Upper lobe of left lung (tissue), 6 donors: ENCODE data around the gene PIK3IP1. TPM values are rescaled to one million over a fixed set of nuclear protein-coding genes. Genes with fewer than 3 reads are reported as not detected.
"Not testable (repeated sequence)": the region's sequence is repeated elsewhere in the genome, so short reads cannot be mapped to it uniquely, and the experiment has no call there.

Source experiments
- ATAC-seq, 2 donors: fragments of 200-7000 bp; cut with Tn5 transposase; one replicate each; pipeline ENCODE4 v1.9.1; 2022; ENCODE audit warnings: mild to moderate bottlenecking in 2 of 2, moderate library complexity in 2 of 2; ENCODE audit not compliant: low FRiP score in 2 of 2
- DNase-seq, 2 donors: peaks; one replicate each; pipeline ENCODE4 v3.0.0-alpha.2; 2019 to 2020
- H3K27ac ChIP-seq, 4 donors: fragments of 200-600 bp; sonication (generic); one replicate each; pipeline ENCODE4 v1.5.1; 2016 to 2019
- H3K27me3 ChIP-seq, 4 donors: fragments of 200-600 bp; sonication (generic); one replicate each; pipeline ENCODE4 v1.5.1; 2017 to 2019
- H3K36me3 ChIP-seq, 4 donors: fragments of 200-600 bp; sonication (generic); one replicate each; pipeline ENCODE4 v1.5.1; 2016 to 2019
- H3K4me1 ChIP-seq, 4 donors: fragments of 200-600 bp; sonication (generic); one replicate each; pipeline ENCODE4 v1.5.1; 2018 to 2019
- H3K4me3 ChIP-seq, 4 donors: fragments of 200-600 bp; sonication (generic); one replicate each; pipeline ENCODE4 v1.5.1; 2017 to 2019; ENCODE audit warnings: mild to moderate bottlenecking in 2 of 4, moderate library complexity in 1 of 4
- H3K9me3 ChIP-seq, 4 donors: fragments of 200-600 bp; sonication (generic); one replicate each; pipeline ENCODE4 v1.5.1; 2018 to 2019
- CTCF ChIP-seq, 6 experiments: fragments of 450-650 bp in 4 of 6; fragments of 200-600 bp in 2 of 6; sonication (generic) in 2 of 6; IDR thresholded peaks; one replicate each; pipeline ENCODE4 v1.5.1; 2016 to 2019; ENCODE audit warnings: antibody characterized with exemption in 6 of 6
- EP300 ChIP-seq, 4 donors: sonication (generic); formaldehyde crosslinking; IDR thresholded peaks; one replicate each; pipeline ENCODE4 v1.5.1; 2017; ENCODE audit warnings: antibody characterized with exemption in 4 of 4, control low read depth in 2 of 4
- POLR2A ChIP-seq, 4 donors: fragments of 450-650 bp; IDR thresholded peaks; one replicate each; pipeline ENCODE4 v1.5.1; 2016 to 2017; ENCODE audit warnings: antibody characterized with exemption in 4 of 4, mild to moderate bottlenecking in 2 of 4
- POLR2AphosphoS5 ChIP-seq, 2 donors: sonication (generic); formaldehyde crosslinking; IDR thresholded peaks; one replicate each; pipeline ENCODE4 v1.5.1; 2017; ENCODE audit warnings: antibody characterized with exemption in 2 of 2
- WGBS, 2 donors: methylation state at CpG; one replicate each; pipeline ENCODE4 v1.1.5; 2017 to 2018; 5-methylcytosine and 5-hydroxymethylcytosine counted together
- total RNA-seq, 6 donors: library from RNA; depleted of rRNA in 4 of 6; stranded (reverse); fragments of >200 nt in 4 of 6; gene quantifications; one replicate each; pipeline versions ENCODE4 v1.1.0 to v1.2.1, GENCODE V29; 2016 to 2021
- donor health status: DM: no; HTN: no; CAD: no; lungs with moderate emphysema.
- donor health status: DM: no; HTN: yes; CAD: no; lungs with severe emphysema.

The PIK3IP1 gene
- total RNA-seq, 6 donors from 2014 or later = 38.9 to 97.1 (median 65.8) TPM

- peaks cover 18 to 75% (median 54%) of the 10 kb centered on the region in 4 donors for H3K36me3 ChIP-seq
- no peak overlapping the region for H3K27ac ChIP-seq
- TF ChIP-seq EP300 (IDR thresholded peaks at IDR 0.05) (no peak), POLR2A (IDR thresholded peaks at IDR 0.05) (no peak), CTCF (IDR thresholded peaks at IDR 0.05) (no peak), POLR2AphosphoS5 (IDR thresholded peaks at IDR 0.05) (no peak)
- H3K4me3 ChIP-seq = no peak overlapping the region
- H3K27me3 ChIP-seq = no peaks in the 10 kb centered on the region
- DNase-seq = no peak
- H3K4me1 ChIP-seq = peaks cover 6 to 16% (median 9%) of the 10 kb centered on the region in 4 donors
- ATAC-seq = no peak
- no peaks in the 10 kb centered on the region for H3K9me3 ChIP-seq
- 92% methylated on average over 9 of the region's 9 CpGs for WGBS, 2 donors
These were observed 34.6 kb upstream of the PIK3IP1 start for GRCh38 chr22:31326877-31327276.

GRCh38 chr22:31323578-31324550, 31.6 kb upstream of the PIK3IP1 start:
- ATAC-seq (no peak), DNase-seq (no peak)
- Histone ChIP-seq H3K27ac (peak overlapping the region in 1 of 4 donors; percentile 50), H3K27me3 (no peaks in the 10 kb centered on the region), H3K9me3 (no peaks in the 10 kb centered on the region), H3K4me1 (peaks cover 10 to 19% (median 14%) of the 10 kb centered on the region in 4 donors), H3K4me3 (no peak overlapping the region), H3K36me3 (peaks cover 11 to 45% (median 31%) of the 10 kb centered on the region in 4 donors)
- WGBS, 2 donors = 90% methylated on average over 8 of the region's 8 CpGs
- TF ChIP-seq POLR2AphosphoS5 (IDR thresholded peaks at IDR 0.05) = no peak
- TF ChIP-seq POLR2A (IDR thresholded peaks at IDR 0.05) = no peak
- no peak for TF ChIP-seq CTCF (IDR thresholded peaks at IDR 0.05)
- no peak for TF ChIP-seq EP300 (IDR thresholded peaks at IDR 0.05)

GRCh38 chr22:31321421-31321820, 29.1 kb upstream of the PIK3IP1 start:
- peak in 1 of 2 donors; percentile 47 for ATAC-seq
- Histone ChIP-seq H3K4me3 (no peak overlapping the region), H3K9me3 (no peaks in the 10 kb centered on the region), H3K4me1 (peaks cover 10 to 19% (median 14%) of the 10 kb centered on the region in 4 donors), H3K36me3 (peaks cover 3 to 20% (median 8%) of the 10 kb centered on the region in 4 donors), H3K27ac (no peak overlapping the region), H3K27me3 (no peaks in the 10 kb centered on the region)
- DNase-seq = peak in 1 of 2 donors; percentile 73
- 70 to 73% methylated on average over 4 of the region's 4 CpGs for WGBS, 2 donors
- no peak for TF ChIP-seq POLR2AphosphoS5 (IDR thresholded peaks at IDR 0.05)
- no peak for TF ChIP-seq CTCF (IDR thresholded peaks at IDR 0.05)
- TF ChIP-seq POLR2A (IDR thresholded peaks at IDR 0.05) = no peak
- no peak for TF ChIP-seq EP300 (IDR thresholded peaks at IDR 0.05)

GRCh38 chr22:31314220-31314619, 21.9 kb upstream of the PIK3IP1 start:
- H3K9me3 ChIP-seq = not testable (repeated sequence)

GRCh38 chr22:31313366-31314147, 21.3 kb upstream of the PIK3IP1 start:
- ATAC-seq (peak; percentile 87 to 94), DNase-seq (peak in 1 of 2 donors; percentile 87)
- H3K4me1 ChIP-seq = peaks cover 0 to 14% (median 10%) of the 10 kb centered on the region in 4 donors
- H3K27me3 ChIP-seq = no peaks in the 10 kb centered on the region
- no peaks in the 10 kb centered on the region for H3K36me3 ChIP-seq
- H3K4me3 ChIP-seq = no peak overlapping the region
- peak overlapping the region; percentile 55 to 77 (median 66) for H3K27ac ChIP-seq
- 24 to 30% methylated on average over 4 to 6 of the region's 6 CpGs for WGBS, 2 donors
- no peak for TF ChIP-seq POLR2A (IDR thresholded peaks at IDR 0.05)
- TF ChIP-seq CTCF (IDR thresholded peaks at IDR 0.05) = peak; percentile 69 to 89 (median 84)
- peak in 3 of 4 donors; percentile 1 to 91 (median 28) for TF ChIP-seq EP300 (IDR thresholded peaks at IDR 0.05)
- TF ChIP-seq POLR2AphosphoS5 (IDR thresholded peaks at IDR 0.05) = peak; percentile 65 to 71
- H3K9me3 ChIP-seq = peaks cover 0 to 2% (median 0%) of the 10 kb centered on the region in 4 donors

More at GRCh38 chr22:31314220-31314619, 21.9 kb upstream of the PIK3IP1 start:
- peak overlapping the region; percentile 55 to 77 (median 66) for H3K27ac ChIP-seq
- H3K4me1 ChIP-seq = peaks cover 0 to 14% (median 10%) of the 10 kb centered on the region in 4 donors
- not testable (repeated sequence) for H3K36me3 ChIP-seq, DNase-seq, H3K27me3 ChIP-seq, H3K4me3 ChIP-seq, ATAC-seq
- 55 to 86% methylated on average over 1 of the region's 1 CpG for WGBS, 2 donors
